Uterus (tissue), 2 donors: ENCODE data around the gene CD86.

Experiments used
- CTCF ChIP-seq, 4 experiments: fragments of 200-600 bp in 2 of 4; fragments of 450-650 bp in 2 of 4; sonication (generic) in 2 of 4; IDR thresholded peaks; one replicate each; pipeline ENCODE4 v1.5.1; 2016 to 2019; ENCODE audit warnings: antibody characterized with exemption in 4 of 4, mild to moderate bottlenecking in 2 of 4, moderate library complexity in 1 of 4
- POLR2A ChIP-seq, 2 donors: fragments of 450-650 bp; IDR thresholded peaks; one replicate each; pipeline ENCODE4 v1.6.1; 2016; ENCODE audit warnings: antibody characterized with exemption in 2 of 2, mild to moderate bottlenecking in 1 of 2, moderate library complexity in 1 of 2

- TF ChIP-seq CTCF (IDR thresholded peaks at IDR 0.05) (no peak), POLR2A (IDR thresholded peaks at IDR 0.05) (no peak)
These were observed 52.0 kb downstream of the CD86 start for GRCh38 chr3:122107171-122107570.
